GM12878 (cell line): Measurements from ENCODE around the gene FAN1.

Experiments used
- ASH2L ChIP-seq: fragments of 300-600, 200-600 bp; sonication (generic); IDR thresholded peaks from 2 replicates; pipeline ENCODE4 v1.6.1; 2017; ENCODE audit warnings: low read depth, mild to moderate bottlenecking, borderline replicate concordance
- CTCF ChIP-seq, 3 experiments: IDR thresholded peaks in 2 of 3; conservative IDR thresholded peaks in 1 of 3; 2 replicates each; pipeline ENCODE4 v1.5.1; 2011; ENCODE audit warnings: low read depth in 3 of 3, low read length in 3 of 3, mild to moderate bottlenecking in 3 of 3, control low read depth in 2 of 3, moderate library complexity in 2 of 3, inconsistent platforms in 1 of 3, mixed read lengths in 1 of 3; ENCODE audit not compliant: control insufficient read depth in 2 of 3, insufficient read depth in 1 of 3; ENCODE audit errors: extremely low read depth in 1 of 3
- E2F4 ChIP-seq: IDR thresholded peaks from 2 replicates; pipeline ENCODE4 v1.6.1; 2012; ENCODE audit warnings: low read depth, low read length, improper control_type of control experiment
- E2F8 ChIP-seq: fragments of 450-650 bp; IDR thresholded peaks from 2 replicates; pipeline ENCODE4 v1.6.1; 2018; ENCODE audit warnings: mild to moderate bottlenecking, low read depth, moderate library complexity; ENCODE audit not compliant: partially characterized antibody
- HDAC6 ChIP-seq: fragments of 200-600 bp; sonication (generic); IDR thresholded peaks from one replicate; pipeline ENCODE4 v1.8.0; 2017; ENCODE audit warnings: antibody characterized with exemption; ENCODE audit not compliant: unreplicated experiment
- KLF5 ChIP-seq: fragments of 450-650 bp; IDR thresholded peaks from 2 replicates; pipeline ENCODE4 v1.6.1; 2014; ENCODE audit warnings: mild to moderate bottlenecking; ENCODE audit not compliant: partially characterized antibody
- MAX ChIP-seq: IDR thresholded peaks from 2 replicates; pipeline ENCODE4 v1.6.1; 2012; ENCODE audit warnings: low read depth, low read length, improper control_type of control experiment
- NFIC ChIP-seq: IDR thresholded peaks from 2 replicates; pipeline ENCODE4 v1.6.1; 2012; ENCODE audit warnings: low read depth, mild to moderate bottlenecking, inconsistent platforms, low read length, moderate library complexity
- POLR2AphosphoS5 ChIP-seq: IDR thresholded peaks from 2 replicates; pipeline ENCODE4 v1.6.1; 2011; ENCODE audit warnings: mild to moderate bottlenecking, low read length, inconsistent platforms
- SP1 ChIP-seq: IDR thresholded peaks from one replicate; pipeline ENCODE4 v1.6.1; 2011; ENCODE audit warnings: low read depth, low read length
- TAF1 ChIP-seq: IDR thresholded peaks from 2 replicates; pipeline ENCODE4 v1.6.1; 2011; ENCODE audit warnings: mild to moderate bottlenecking, low read depth, low read length, borderline replicate concordance
- WRNIP1 ChIP-seq: IDR thresholded peaks from 2 replicates; pipeline ENCODE4 v1.6.1; 2011; ENCODE audit warnings: low read depth, low read length, improper control_type of control experiment, borderline replicate concordance
- YY1 ChIP-seq: IDR thresholded peaks from 2 replicates; pipeline ENCODE4 v1.6.1; 2011; ENCODE audit warnings: low read depth, mild to moderate bottlenecking, low read length
- ZZZ3 ChIP-seq: IDR thresholded peaks from 2 replicates; pipeline ENCODE4 v1.6.1; 2011; ENCODE audit warnings: low read depth; ENCODE audit not compliant: control insufficient read depth, insufficient read length

- TF ChIP-seq SP1 (no peak), CTCF (IDR thresholded peaks at IDR 0.05 in 2 of 3, conservative IDR thresholded peaks at IDR 0.05 in 1 of 3; ENCODE audit: control insufficient read depth in 2 of 3, extremely low read depth in 1 of 3, insufficient read depth in 1 of 3, low read depth in 3 of 3, low read length in 3 of 3) (no peak), POLR2AphosphoS5 (no peak), HDAC6 (no peak), MAX (no peak), KLF5 (no peak), NFIC (no peak), ZZZ3 (no peak), E2F8 (no peak), ASH2L (no peak), TAF1 (no peak), E2F4 (no peak), YY1 (no peak), WRNIP1 (no peak)
Measured at GRCh38 chr15:30926161-30926560, 22.4 kb downstream of the FAN1 start.
